Thoracic aorta (tissue), 2 donors: ENCODE data around the gene INSYN2B. TPM values are rescaled to one million over a fixed set of nuclear protein-coding genes. Genes with fewer than 3 reads are reported as not detected.

Experiments
- ATAC-seq: fragments of 150-250 bp; one replicate; pipeline ENCODE4 v1.8.0; 2017; ENCODE audit warnings: low read depth; ENCODE audit not compliant: insufficient number of reproducible peaks, low FRiP score
- DNase-seq: peaks from one replicate; pipeline ENCODE4 v3.0.0-alpha.2; 2020; ENCODE audit warnings: low spot score
- H3K27ac ChIP-seq, 2 donors: fragments of 200-600 bp; sonication (generic); 1 replicate in 1 of 2; 2 replicates in 1 of 2; pipeline ENCODE4 v1.5.1; 2016; ENCODE audit warnings: mild to moderate bottlenecking in 2 of 2, moderate library complexity in 2 of 2
- H3K27me3 ChIP-seq: fragments of 200-600 bp; sonication (generic); replicated peaks from 2 replicates; pipeline ENCODE4 v1.6.0; 2016; ENCODE audit warnings: mild to moderate bottlenecking; ENCODE audit not compliant: insufficient read depth
- H3K36me3 ChIP-seq: fragments of 200-600 bp; sonication (generic); one replicate; pipeline ENCODE4 v1.5.1; 2016
- H3K4me1 ChIP-seq, 2 donors: fragments of 200-600 bp; sonication (generic); 1 replicate in 1 of 2; 2 replicates in 1 of 2; pipeline versions ENCODE4 v1.5.1 to v1.6.0; 2016; ENCODE audit warnings: low read depth in 2 of 2, mild to moderate bottlenecking in 1 of 2; ENCODE audit not compliant: control insufficient read depth in 1 of 2
- H3K4me3 ChIP-seq: fragments of 200-600 bp; sonication (generic); 2 replicates; pipeline ENCODE4 v1.5.1; 2016; ENCODE audit warnings: mild to moderate bottlenecking
- H3K9me3 ChIP-seq: fragments of 200-600 bp; sonication (generic); 2 replicates; pipeline ENCODE4 v1.5.1; 2016
- total RNA-seq, 2 donors: library from RNA; depleted of rRNA; stranded (reverse); fragments of >200 nt; gene quantifications; one replicate each; pipeline versions ENCODE4 v1.1.0 to v1.2.3, GENCODE V29; 2016
- TF ChIP-seq, protein P1 (sequence below): fragments of 200-600 bp; sonication (generic); IDR thresholded peaks from one replicate; pipeline ENCODE4 v1.5.1; 2019; ENCODE audit warnings: antibody characterized with exemption

INSYN2B gene
- total RNA-seq, 2 donors from 2014 or later: 1.1 TPM; not detected in 1

DNA sequence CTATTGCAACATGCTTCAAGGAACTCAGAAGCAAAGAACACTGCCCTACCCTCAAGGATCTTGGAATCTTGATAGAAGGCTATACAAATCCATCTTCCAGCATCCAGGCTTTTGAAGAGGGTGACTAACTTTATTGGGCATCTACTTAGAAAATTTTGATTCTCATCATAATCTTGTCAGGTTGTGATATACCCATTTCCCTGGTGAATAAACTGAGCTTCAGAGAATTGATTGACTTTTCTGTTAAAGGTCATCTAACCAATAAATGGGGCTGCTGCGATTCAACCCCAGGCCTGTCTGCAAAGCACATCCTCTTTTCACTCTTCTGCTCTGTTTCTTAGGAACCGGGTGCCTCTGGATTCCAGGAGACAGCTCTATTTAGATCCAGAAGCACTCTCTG is 19.9 kb upstream of the INSYN2B start:
- Histone ChIP-seq H3K36me3 (no peaks in the 10 kb centered on the region), H3K27ac (no peak overlapping the region), H3K27me3 (no peaks in the 10 kb centered on the region), H3K4me1 (no peaks in the 10 kb centered on the region), H3K9me3 (no peaks in the 10 kb centered on the region), H3K4me3 (no peak overlapping the region)
- no peak for ATAC-seq
- TF ChIP-seq, protein P1, sequence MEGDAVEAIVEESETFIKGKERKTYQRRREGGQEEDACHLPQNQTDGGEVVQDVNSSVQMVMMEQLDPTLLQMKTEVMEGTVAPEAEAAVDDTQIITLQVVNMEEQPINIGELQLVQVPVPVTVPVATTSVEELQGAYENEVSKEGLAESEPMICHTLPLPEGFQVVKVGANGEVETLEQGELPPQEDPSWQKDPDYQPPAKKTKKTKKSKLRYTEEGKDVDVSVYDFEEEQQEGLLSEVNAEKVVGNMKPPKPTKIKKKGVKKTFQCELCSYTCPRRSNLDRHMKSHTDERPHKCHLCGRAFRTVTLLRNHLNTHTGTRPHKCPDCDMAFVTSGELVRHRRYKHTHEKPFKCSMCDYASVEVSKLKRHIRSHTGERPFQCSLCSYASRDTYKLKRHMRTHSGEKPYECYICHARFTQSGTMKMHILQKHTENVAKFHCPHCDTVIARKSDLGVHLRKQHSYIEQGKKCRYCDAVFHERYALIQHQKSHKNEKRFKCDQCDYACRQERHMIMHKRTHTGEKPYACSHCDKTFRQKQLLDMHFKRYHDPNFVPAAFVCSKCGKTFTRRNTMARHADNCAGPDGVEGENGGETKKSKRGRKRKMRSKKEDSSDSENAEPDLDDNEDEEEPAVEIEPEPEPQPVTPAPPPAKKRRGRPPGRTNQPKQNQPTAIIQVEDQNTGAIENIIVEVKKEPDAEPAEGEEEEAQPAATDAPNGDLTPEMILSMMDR: no peak
- no peak for DNase-seq

DNA sequence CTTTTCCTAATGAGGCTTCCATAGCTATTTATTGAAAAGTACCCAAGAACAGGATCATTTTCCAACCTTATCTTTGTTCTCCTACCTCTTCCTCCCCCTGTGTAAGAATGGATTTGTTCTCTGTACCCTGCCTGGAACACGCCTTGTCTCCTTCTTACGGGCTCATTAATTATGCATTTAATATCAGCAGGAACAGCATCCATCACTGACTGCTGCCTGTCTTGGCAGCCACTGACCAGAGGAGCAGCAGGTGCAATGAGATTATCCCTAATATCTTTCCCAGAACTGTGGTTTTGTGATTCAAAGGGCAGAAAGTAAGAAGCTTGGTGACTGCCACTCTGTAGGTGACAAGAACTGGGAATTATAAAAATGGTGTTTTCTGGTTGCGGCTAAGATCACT is 19.3 kb upstream of the INSYN2B start:
- DNase-seq (no peak), ATAC-seq (no peak)
- Histone ChIP-seq H3K4me1 (no peaks in the 10 kb centered on the region), H3K27ac (no peak overlapping the region), H3K36me3 (no peaks in the 10 kb centered on the region), H3K4me3 (no peak overlapping the region), H3K27me3 (no peaks in the 10 kb centered on the region), H3K9me3 (no peaks in the 10 kb centered on the region)
- TF ChIP-seq, protein P1: no peak

DNA sequence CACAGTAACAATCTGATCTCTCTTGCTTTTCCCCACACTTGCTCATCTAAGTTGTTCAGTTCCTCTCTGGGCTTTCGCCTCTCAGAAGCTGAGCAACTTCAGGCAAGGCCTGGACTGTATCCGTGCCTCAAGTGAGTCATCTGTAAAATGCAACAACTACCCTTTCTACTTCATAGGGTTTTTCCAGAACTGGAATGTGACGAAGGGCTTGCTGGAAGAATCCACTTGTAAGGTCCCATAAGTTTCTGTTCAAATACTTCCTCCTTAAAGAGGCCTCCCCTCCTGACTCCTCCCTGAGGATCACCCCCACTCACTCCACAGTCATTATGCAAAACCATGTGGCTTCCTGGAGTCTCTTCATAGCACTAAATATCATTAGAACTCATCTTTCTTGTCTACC is 17.5 kb upstream of the INSYN2B start:
- TF ChIP-seq, protein P1: no peak
- Histone ChIP-seq H3K27ac (no peak overlapping the region), H3K27me3 (no peaks in the 10 kb centered on the region), H3K36me3 (no peaks in the 10 kb centered on the region), H3K9me3 (no peaks in the 10 kb centered on the region), H3K4me1 (no peaks in the 10 kb centered on the region), H3K4me3 (no peak overlapping the region)
- DNase-seq (no peak), ATAC-seq (no peak)

DNA sequence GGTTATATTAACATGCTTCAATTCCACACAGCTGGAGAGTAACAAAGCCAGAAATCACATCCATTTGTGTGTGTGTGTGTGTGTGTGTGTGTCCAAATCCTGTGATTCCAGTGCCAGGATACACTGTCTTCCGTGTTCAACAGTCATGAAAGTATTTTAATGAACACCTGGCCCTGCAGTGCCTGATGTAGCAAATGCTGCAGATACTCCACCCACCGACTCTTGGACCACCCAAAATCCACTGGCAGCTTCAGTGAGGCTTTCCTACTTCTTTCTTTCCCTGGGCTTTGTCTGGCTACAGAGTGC is 13.1 kb upstream of the INSYN2B start:
- TF ChIP-seq, protein P1: no peak
- Histone ChIP-seq H3K27me3 (no peaks in the 10 kb centered on the region), H3K36me3 (no peaks in the 10 kb centered on the region), H3K9me3 (no peaks in the 10 kb centered on the region), H3K27ac (no peak overlapping the region), H3K4me1 (no peaks in the 10 kb centered on the region), H3K4me3 (no peak overlapping the region)
- ATAC-seq (no peak), DNase-seq (no peak)

DNA sequence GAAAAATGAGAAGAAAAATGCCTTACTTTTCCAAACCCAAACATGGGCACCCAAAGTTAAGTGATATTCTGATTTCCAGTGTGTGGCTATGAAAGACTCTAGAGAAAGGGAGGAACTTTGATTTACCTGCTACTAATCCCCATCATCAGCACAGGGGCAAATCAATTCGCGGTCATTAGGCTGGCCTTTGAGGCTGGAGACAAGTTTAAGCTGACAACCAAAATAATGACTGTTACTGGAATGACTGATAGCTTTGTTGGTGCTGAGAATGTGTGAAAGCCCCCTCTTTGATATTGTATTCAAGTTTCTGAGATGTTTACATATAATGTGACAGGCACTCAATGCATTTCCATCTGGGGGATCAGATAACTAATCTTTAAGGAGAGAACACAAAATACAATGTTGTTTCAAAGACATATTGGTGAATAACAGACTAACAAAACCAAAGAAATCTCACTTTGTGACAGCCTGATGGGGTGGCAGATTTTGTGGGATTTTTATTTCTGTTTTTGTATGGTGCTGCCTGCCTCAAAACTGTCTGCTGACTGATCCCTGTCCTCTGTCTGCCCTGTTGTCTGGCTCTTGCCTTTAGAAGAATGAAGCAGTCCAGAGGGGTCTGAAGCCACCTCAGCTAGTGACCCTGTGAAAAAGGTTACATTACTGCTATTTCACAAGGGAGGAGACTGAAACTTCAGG is 12.6 kb upstream of the INSYN2B start:
- no peak overlapping the region for H3K27ac ChIP-seq
- no peaks in the 10 kb centered on the region for H3K9me3 ChIP-seq
- TF ChIP-seq, protein P1: no peak
- H3K4me3 ChIP-seq: no peak overlapping the region
- H3K36me3 ChIP-seq: no peaks in the 10 kb centered on the region
- ATAC-seq (no peak), DNase-seq (no peak)
- no peaks in the 10 kb centered on the region for H3K4me1 ChIP-seq
- no peaks in the 10 kb centered on the region for H3K27me3 ChIP-seq
